Esophagus squamous epithelium (tissue), 5 donors: Measurements from ENCODE around the gene CDKN2B-AS1. TPM values are rescaled to one million over a fixed set of nuclear protein-coding genes. Genes with fewer than 3 reads are reported as not detected.

ENCODE experiments used
- DNase-seq: peaks from one replicate; lab custom pipeline; 2025; lab: John Stamatoyannopoulos, UW
- H3K27ac ChIP-seq, 4 donors: fragments of 200-600 bp; sonication (generic); one replicate each; pipeline ENCODE4 v1.5.1; 2016 to 2019; ENCODE audit warnings: mild to moderate bottlenecking in 1 of 4
- H3K27me3 ChIP-seq, 4 donors: fragments of 200-600 bp; sonication (generic); 1 replicate in 3 of 4; 2 replicates in 1 of 4; pipeline versions ENCODE4 v1.5.1 to v1.6.0; 2017 to 2021; ENCODE audit warnings: antibody characterized with exemption in 1 of 4
- H3K36me3 ChIP-seq, 3 donors: fragments of 200-600 bp; sonication (generic); one replicate each; pipeline ENCODE4 v1.5.1; 2016 to 2019
- H3K4me1 ChIP-seq, 3 donors: fragments of 200-600 bp; sonication (generic); one replicate each; pipeline ENCODE4 v1.5.1; 2017 to 2019
- H3K4me3 ChIP-seq, 4 donors: fragments of 200-600 bp; sonication (generic); 1 replicate in 3 of 4; 2 replicates in 1 of 4; pipeline ENCODE4 v1.5.1; 2016 to 2019; ENCODE audit warnings: mild to moderate bottlenecking in 2 of 4, moderate library complexity in 1 of 4
- H3K9me3 ChIP-seq, 3 donors: fragments of 200-600 bp; sonication (generic); one replicate each; pipeline ENCODE4 v1.5.1; 2016 to 2019
- POLR2A ChIP-seq, 4 donors: fragments of 450-650 bp; IDR thresholded peaks; one replicate each; pipeline ENCODE4 v1.6.1; 2017; ENCODE audit warnings: antibody characterized with exemption in 4 of 4, mild to moderate bottlenecking in 4 of 4, moderate library complexity in 3 of 4
- WGBS, 2 donors: methylation state at CpG; one replicate each; pipeline ENCODE4 v1.1.5; 2018; 5-methylcytosine and 5-hydroxymethylcytosine counted together
- intact Hi-C: fragments of 100-400 bp; cut with DNase I; formaldehyde crosslinking; loops from one replicate; pipeline ENCODE4 v1.15.0; 2022
- total RNA-seq, 4 donors: library from RNA; depleted of rRNA; stranded (reverse); fragments of >200 nt; gene quantifications; one replicate each; pipeline ENCODE4 v1.1.0, GENCODE V29; 2016
- TF ChIP-seq, protein P1 (sequence below), 6 experiments: fragments of 450-650 bp in 4 of 6; fragments of 200-600 bp in 2 of 6; sonication (generic) in 2 of 6; IDR thresholded peaks; one replicate each; pipeline ENCODE4 v1.5.1; 2016 to 2019; ENCODE audit warnings: antibody characterized with exemption in 6 of 6, mild to moderate bottlenecking in 4 of 6, moderate library complexity in 4 of 6
- donor health status: DM: yes; HTN: yes; CAD: no.

The CDKN2B-AS1 gene
- total RNA-seq, 4 donors from 2014 or later: 0.48 to 1.7 (median 0.80) TPM

DNA sequence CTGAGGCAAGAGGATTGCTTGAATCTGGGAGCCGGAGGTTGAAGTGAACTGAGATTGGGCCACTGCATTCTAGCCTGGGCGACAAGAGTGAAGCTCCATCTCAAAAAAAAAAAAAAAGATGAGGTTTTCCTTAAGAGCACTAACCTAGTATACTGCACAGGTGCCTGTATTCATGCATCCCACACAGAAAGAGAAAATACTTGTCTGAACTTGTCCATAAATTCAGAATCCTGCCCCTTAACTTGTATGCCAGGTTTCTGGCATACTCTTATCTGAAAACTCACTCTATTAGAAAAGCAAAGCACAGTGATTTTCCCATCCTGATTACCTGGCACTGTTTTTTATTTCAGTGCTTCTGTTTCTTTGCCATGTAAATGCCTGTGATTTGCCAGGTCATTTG lies 139.8 kb downstream of the CDKN2B-AS1 start:
- no peaks in the 10 kb centered on the region for H3K36me3 ChIP-seq
- no peaks in the 10 kb centered on the region for H3K9me3 ChIP-seq
- no peak overlapping the region for H3K27ac ChIP-seq
- peaks cover 0 to 10% (median 0%) of the 10 kb centered on the region in 3 donors for H3K4me1 ChIP-seq
- intact Hi-C loops: no loop called here
- 81 to 94% methylated on average over 2 of the region's 2 CpGs for WGBS, 2 donors
- no peaks in the 10 kb centered on the region for H3K27me3 ChIP-seq
- no peak overlapping the region for H3K4me3 ChIP-seq
- TF ChIP-seq, protein P1, sequence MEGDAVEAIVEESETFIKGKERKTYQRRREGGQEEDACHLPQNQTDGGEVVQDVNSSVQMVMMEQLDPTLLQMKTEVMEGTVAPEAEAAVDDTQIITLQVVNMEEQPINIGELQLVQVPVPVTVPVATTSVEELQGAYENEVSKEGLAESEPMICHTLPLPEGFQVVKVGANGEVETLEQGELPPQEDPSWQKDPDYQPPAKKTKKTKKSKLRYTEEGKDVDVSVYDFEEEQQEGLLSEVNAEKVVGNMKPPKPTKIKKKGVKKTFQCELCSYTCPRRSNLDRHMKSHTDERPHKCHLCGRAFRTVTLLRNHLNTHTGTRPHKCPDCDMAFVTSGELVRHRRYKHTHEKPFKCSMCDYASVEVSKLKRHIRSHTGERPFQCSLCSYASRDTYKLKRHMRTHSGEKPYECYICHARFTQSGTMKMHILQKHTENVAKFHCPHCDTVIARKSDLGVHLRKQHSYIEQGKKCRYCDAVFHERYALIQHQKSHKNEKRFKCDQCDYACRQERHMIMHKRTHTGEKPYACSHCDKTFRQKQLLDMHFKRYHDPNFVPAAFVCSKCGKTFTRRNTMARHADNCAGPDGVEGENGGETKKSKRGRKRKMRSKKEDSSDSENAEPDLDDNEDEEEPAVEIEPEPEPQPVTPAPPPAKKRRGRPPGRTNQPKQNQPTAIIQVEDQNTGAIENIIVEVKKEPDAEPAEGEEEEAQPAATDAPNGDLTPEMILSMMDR (IDR thresholded peaks at IDR 0.05): no peak
- no peak for TF ChIP-seq POLR2A (IDR thresholded peaks at IDR 0.05)
- DNase-seq: no peak

DNA sequence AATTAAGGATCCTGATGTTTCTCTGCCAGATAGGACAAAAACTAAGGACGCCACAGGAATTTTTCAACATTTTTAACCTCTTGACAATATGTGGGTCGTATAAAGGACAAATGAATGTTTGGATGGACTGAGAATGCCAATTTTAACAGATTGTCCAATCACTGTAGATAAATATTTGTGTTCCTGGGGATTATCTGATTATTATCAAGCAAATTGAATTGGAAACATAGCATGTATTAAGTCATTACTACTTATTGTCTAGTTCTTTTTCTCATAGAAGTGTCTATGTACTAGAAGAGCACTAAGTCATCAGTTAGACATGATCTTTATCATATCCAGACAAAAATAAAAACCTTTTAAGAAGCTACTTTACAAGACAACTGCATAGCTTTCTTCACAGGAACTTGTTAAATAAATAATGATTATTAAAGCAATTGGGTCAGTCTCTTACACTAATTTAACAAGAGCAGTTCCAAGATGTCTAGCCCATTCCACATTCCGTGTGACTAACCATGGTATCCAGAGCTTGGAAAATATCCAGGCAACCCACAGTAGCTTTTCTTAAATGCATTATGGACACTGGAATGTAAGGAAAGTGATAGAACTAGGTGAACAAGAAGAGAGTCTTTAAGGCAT lies 142.0 kb downstream of the CDKN2B-AS1 start:
- H3K27me3 ChIP-seq: no peaks in the 10 kb centered on the region
- no peak overlapping the region for H3K27ac ChIP-seq
- 57 to 68% methylated on average over 3 of the region's 3 CpGs for WGBS, 2 donors
- intact Hi-C loops: no loop called here
- TF ChIP-seq, protein P1 (IDR thresholded peaks at IDR 0.05): no peak
- no peak for TF ChIP-seq POLR2A (IDR thresholded peaks at IDR 0.05)
- H3K4me1 ChIP-seq: peaks cover 0 to 10% (median 0%) of the 10 kb centered on the region in 3 donors
- H3K4me3 ChIP-seq: no peak overlapping the region
- DNase-seq: no peak
- no peaks in the 10 kb centered on the region for H3K36me3 ChIP-seq
- H3K9me3 ChIP-seq: no peaks in the 10 kb centered on the region

DNA sequence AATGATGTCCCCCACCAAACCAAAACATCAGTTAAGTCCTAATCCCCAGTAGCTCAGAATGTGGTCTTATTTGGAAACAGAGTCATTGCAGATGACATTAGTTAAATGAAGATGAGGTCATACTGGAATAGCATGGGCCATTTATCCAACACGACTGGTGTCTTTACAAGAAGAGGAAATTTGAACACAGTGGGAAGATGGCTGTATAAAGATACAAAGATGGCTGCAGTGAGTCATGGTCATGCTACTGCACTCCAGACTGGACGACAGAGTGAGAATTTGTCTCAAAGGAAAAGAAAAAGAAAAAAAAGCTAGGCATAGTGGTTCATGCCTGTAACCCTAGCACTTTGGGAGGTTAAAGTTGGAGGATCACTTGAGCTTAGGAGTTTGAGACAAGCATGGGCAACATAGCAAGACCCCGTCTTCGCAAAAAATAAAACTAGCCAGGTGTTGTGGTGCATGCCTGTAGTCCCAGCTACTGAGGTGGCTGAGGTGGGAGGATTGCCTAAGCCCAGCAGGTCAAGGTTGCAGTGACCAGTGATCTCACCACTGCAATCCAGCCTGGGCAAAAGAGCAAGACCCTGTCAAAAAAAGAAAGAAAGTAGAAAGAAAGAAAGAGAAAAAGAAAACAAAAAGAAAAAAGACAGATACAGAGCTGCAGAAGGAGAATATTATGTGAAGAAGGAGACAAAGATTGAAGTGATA lies 144.5 kb downstream of the CDKN2B-AS1 start:
- 77 to 80% methylated on average over 4 of the region's 4 CpGs for WGBS, 2 donors
- DNase-seq: no peak
- Histone ChIP-seq H3K4me1 (peaks cover 0 to 10% (median 0%) of the 10 kb centered on the region in 3 donors), H3K27ac (no peak overlapping the region), H3K27me3 (no peaks in the 10 kb centered on the region), H3K36me3 (no peaks in the 10 kb centered on the region), H3K4me3 (no peak overlapping the region), H3K9me3 (no peaks in the 10 kb centered on the region)
- TF ChIP-seq POLR2A (IDR thresholded peaks at IDR 0.05): no peak
- TF ChIP-seq, protein P1 (IDR thresholded peaks at IDR 0.05): no peak
- intact Hi-C loops: no loop called here

DNA sequence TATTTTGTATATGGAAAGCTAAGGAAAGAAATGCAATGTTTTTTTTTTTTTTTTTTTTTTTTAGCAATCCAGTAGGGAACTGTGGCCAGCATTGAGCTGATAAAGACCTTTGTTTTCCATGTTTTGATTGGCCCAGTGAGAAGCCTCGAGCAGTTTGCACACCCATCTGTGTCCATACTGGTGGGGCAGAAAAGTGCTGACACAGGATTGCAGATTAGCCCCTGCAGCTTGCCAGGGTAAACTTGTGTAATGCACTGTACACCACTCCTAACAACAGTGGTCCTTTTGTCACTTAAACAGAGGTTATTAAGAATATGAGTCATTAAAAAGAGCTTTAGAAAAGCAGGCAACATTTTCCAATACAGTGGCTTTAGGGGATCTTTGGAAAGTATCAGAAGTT lies 147.3 kb downstream of the CDKN2B-AS1 start:
- Histone ChIP-seq H3K36me3 (no peaks in the 10 kb centered on the region), H3K9me3 (no peaks in the 10 kb centered on the region), H3K4me3 (no peak overlapping the region), H3K4me1 (peaks cover 0 to 8% (median 0%) of the 10 kb centered on the region in 3 donors), H3K27me3 (no peaks in the 10 kb centered on the region), H3K27ac (no peak overlapping the region)
- 20% methylated on average over 1 of the region's 1 CpG; no CpG with 5 or more reads in 1 of the 2 donors for WGBS, 2 donors
- intact Hi-C loops: no loop called here
- TF ChIP-seq, protein P1 (IDR thresholded peaks at IDR 0.05): no peak
- TF ChIP-seq POLR2A (IDR thresholded peaks at IDR 0.05): no peak
- no peak for DNase-seq

DNA sequence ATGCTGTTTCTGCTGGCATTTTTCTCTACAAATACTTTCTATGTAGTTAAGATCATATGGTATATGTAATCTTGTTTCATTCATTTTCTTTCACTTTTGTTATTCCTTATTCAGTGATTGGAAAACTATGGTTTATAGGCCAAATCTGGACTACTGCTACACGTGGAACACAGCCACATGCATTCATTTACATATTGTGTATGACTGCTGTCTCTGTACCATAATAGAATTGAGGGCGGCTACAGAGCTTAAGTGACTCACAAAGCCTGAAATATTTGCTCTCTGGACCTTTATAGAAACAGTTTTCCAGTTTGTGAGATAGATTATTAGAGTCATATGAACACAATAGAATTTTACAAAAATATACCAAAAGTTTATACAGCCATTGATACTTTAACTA lies 148.1 kb downstream of the CDKN2B-AS1 start:
- TF ChIP-seq, protein P1 (IDR thresholded peaks at IDR 0.05): no peak
- no peak for TF ChIP-seq POLR2A (IDR thresholded peaks at IDR 0.05)
- H3K4me1 ChIP-seq: peaks cover 0 to 12% (median 0%) of the 10 kb centered on the region in 3 donors
- WGBS, 2 donors: 25 to 29% methylated on average over 2 of the region's 2 CpGs
- H3K4me3 ChIP-seq: no peak overlapping the region
- no peak for DNase-seq
- no peaks in the 10 kb centered on the region for H3K9me3 ChIP-seq
- intact Hi-C loops: no loop called here
- H3K27ac ChIP-seq: no peak overlapping the region
- no peaks in the 10 kb centered on the region for H3K27me3 ChIP-seq
- H3K36me3 ChIP-seq: no peaks in the 10 kb centered on the region
